HG02981 (cell line): Measurements from ENCODE around the gene IGF2R.
"Not testable (repeated sequence)": the region's sequence is repeated elsewhere in the genome, so short reads cannot be mapped to it uniquely, and the experiment has no call there.

Experiments
- ATAC-seq: cut with Tn5 transposase; IDR thresholded peaks from one replicate; pipeline ENCODE4 v1.9.1; 2021; ENCODE audit warnings: mild to moderate bottlenecking, moderate library complexity; ENCODE audit not compliant: unreplicated experiment

Gene IGF2R

GRCh38 chr6:160090442-160091239 lies 121.8 kb downstream of the IGF2R start:
- not testable (repeated sequence) for ATAC-seq

- not testable (repeated sequence) for ATAC-seq
Observed at GRCh38 chr6:160092176-160092575, 123.3 kb downstream of the IGF2R start.

- ATAC-seq: no peak
Observed at GRCh38 chr6:160092602-160093001, 123.7 kb downstream of the IGF2R start.

GRCh38 chr6:160093061-160093460 lies 124.2 kb downstream of the IGF2R start:
- ATAC-seq: no peak

- no peak for ATAC-seq
Observed at GRCh38 chr6:160093946-160094345, 125.1 kb downstream of the IGF2R start.

- no peak for ATAC-seq
Observed at GRCh38 chr6:160095146-160095845, 126.4 kb downstream of the IGF2R start.

GRCh38 chr6:160101277-160102205 lies 132.7 kb downstream of the IGF2R start:
- ATAC-seq: no peak

- ATAC-seq: no peak
Observed at GRCh38 chr6:160102399-160102798, 133.5 kb downstream of the IGF2R start.

- no peak for ATAC-seq
Observed at GRCh38 chr6:160102956-160103824, 134.3 kb downstream of the IGF2R start.

GRCh38 chr6:160103825-160104100 lies 134.9 kb downstream of the IGF2R start:
- no peak for ATAC-seq

GRCh38 chr6:160104821-160105517 lies 136.1 kb downstream of the IGF2R start:
- ATAC-seq: no peak

GRCh38 chr6:160106010-160106409 lies 137.1 kb downstream of the IGF2R start:
- ATAC-seq: no peak

- no peak for ATAC-seq
Observed at GRCh38 chr6:160106701-160107100, 137.8 kb downstream of the IGF2R start.

- no peak for ATAC-seq
Observed at GRCh38 chr6:160108077-160108476, 139.2 kb downstream of the IGF2R start.

GRCh38 chr6:160110586-160111123 lies 141.8 kb downstream of the IGF2R start:
- no peak for ATAC-seq

- no peak for ATAC-seq
Observed at GRCh38 chr6:160111806-160112205, 142.9 kb downstream of the IGF2R start.

GRCh38 chr6:160112628-160113299 lies 143.9 kb downstream of the IGF2R start:
- ATAC-seq: no peak

GRCh38 chr6:160114536-160114935 lies 145.7 kb downstream of the IGF2R start:
- not testable (repeated sequence) for ATAC-seq

GRCh38 chr6:160115421-160115820 lies 146.5 kb downstream of the IGF2R start:
- no peak for ATAC-seq
